GM13976 (cell line): ENCODE data around the gene TMEM229B.

Experiments used
- DNase-seq: peaks from one replicate; pipeline ENCODE4 v3.0.0; 2012; ENCODE audit warnings: low spot score
- CTCF ChIP-seq: IDR thresholded peaks from 2 replicates; pipeline ENCODE4 v1.5.1; 2012; ENCODE audit warnings: borderline replicate concordance, mild to moderate bottlenecking; ENCODE audit not compliant: insufficient read depth; ENCODE audit errors: extremely low read depth, missing control alignments, control extremely low read depth
- in situ Hi-C: fragments of 300-500 bp; cut with MboI; formaldehyde crosslinking; loops from one replicate; pipeline ENCODE4 v1.12.0; 2022; ENCODE audit warnings: low sequenced_read_pairs, mixed read lengths, inconsistent platforms; ENCODE audit not compliant: unreplicated experiment

The TMEM229B gene

GRCh38 chr14:67429510-67430205, 58.9 kb downstream of the TMEM229B start:
- in situ Hi-C loops, result loop anchor here (10.0 kb wide), 2 partner anchors 125 to 155 kb away; no protein-coding TSS in a partner anchor
- no peak for DNase-seq
- TF ChIP-seq CTCF, result no peak

- no peak for DNase-seq
- in situ Hi-C loops, result loop anchor here (10.0 kb wide), 1 partner anchor 156 kb away; no protein-coding TSS in a partner anchor
- no peak for TF ChIP-seq CTCF
These were observed 60.0 kb downstream of the TMEM229B start for GRCh38 chr14:67428501-67429031.

DNA sequence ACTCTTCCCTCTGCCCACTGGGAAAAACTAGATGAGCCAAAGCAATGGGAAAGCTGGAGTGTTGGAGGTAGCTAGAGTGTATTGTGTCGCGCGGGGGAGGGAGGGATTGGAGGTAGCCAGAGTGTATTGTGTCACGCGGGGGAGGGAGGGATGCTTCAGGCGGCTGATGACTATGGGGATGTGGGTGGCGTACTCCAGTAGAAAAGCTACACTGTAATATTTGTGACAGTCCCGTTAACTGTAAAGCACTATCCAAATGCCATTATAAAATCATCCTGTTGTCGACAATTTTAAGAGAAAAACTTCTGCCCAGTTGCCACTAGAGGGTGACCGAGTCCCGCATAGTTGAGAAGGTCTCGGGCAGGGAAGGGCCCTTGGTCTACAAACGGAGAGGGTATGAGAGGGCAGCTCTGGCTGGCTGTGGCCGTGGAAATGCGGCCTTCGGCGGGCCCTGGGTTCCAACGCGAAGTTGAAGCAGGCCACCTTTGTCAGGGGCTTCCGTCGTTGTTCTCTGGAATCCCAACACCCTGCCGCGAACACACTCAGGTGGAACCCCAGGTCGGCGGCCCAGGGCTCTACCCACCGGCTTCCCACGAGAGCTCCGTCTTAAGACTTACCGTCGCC, 61.4 kb downstream of the TMEM229B start:
- peak; percentile 89 for DNase-seq
- in situ Hi-C loops, result loop anchor here (10.0 kb wide), 1 partner anchor 158 kb away; no protein-coding TSS in a partner anchor
- peak; percentile 60 for TF ChIP-seq CTCF

- TF ChIP-seq CTCF, result no peak
- no peak for DNase-seq
- in situ Hi-C loops, result loop anchor here (10.0 kb wide), 1 partner anchor 159 kb away; no protein-coding TSS in a partner anchor
These were observed 62.4 kb downstream of the TMEM229B start for GRCh38 chr14:67426161-67426560.

DNA sequence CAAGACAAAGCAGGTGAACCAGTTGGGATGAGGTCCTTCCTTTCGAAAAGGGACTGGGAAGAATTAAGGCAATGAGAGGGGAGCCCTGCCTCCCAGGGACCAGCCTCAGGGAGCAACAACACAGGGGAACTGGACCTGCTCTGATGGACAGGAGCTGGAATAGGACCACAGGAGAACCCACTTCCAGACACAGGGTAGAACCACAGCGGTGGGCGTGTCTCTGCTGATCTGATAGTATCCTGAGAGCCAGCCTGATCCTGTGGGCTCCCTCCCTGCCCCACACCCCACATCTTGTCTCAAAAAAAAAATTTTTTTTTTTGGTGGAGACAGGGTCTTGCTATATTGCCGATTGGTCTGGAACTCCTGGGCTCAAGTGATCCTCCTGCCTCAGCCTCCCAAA, 62.9 kb downstream of the TMEM229B start:
- no peak for DNase-seq
- TF ChIP-seq CTCF, result no peak
- in situ Hi-C loops, result loop anchor here (10.0 kb wide), 1 partner anchor 159 kb away; no protein-coding TSS in a partner anchor

- in situ Hi-C loops, result loop anchor here (10.0 to 25.0 kb wide), 2 partner anchors 160 to 288 kb away; partner anchors contain the start of gene RDH12
- TF ChIP-seq CTCF, result no peak
- no peak for DNase-seq
These were observed 64.0 kb downstream of the TMEM229B start for GRCh38 chr14:67424539-67424938.
